Bronchus fibroblast of lung (primary cell): ENCODE data around the gene MSTN. TPM values are rescaled to one million over a fixed set of nuclear protein-coding genes. Genes with fewer than 3 reads are reported as not detected.

Experiments used
- total RNA-seq: library from RNA; depleted of rRNA; stranded (reverse); fragments of >200 nt; gene quantifications from 2 replicates; pipeline ENCODE4 v1.2.3, GENCODE V29; 2015

Gene MSTN
- total RNA-seq: under 0.01 TPM in 2 replicates

DNA sequence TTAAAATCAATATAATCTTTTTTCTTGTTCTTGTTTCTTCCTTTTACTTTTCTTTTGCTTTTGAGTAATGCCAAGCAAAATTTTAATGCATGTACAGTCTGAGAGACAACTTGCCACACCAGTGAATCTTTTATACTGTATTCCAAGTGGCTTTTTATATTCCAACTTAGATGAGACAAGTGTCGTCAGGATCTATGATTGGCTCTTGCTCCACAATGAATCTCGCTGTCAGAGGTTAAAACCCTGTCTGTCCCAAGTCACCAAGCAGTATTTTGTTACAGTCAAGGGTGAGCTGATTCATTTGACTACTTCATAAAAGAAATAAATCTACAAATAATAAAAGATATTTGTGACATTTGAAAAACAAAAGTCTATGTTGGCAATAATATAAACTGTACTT, at the start of gene MSTN:
TSS of gene MSTN (minus strand) at position 129 of the 400 bp plus-strand sequence. CDS start 133 bp downstream, outside the sequence.

